Measurements from ENCODE around the gene ENTR1. TPM values are rescaled to one million over a fixed set of nuclear protein-coding genes. Genes with fewer than 3 reads are reported as not detected.

The ENTR1 gene
- total and polyA plus RNA-seq, 2 of the 13 experiments (the other 11 are each of a cell fraction or from before 2014, with no cell fraction given), result 70.1 to 76.4 TPM

- TF ChIP-seq ZBTB49 (CRISPR knock-in tag; IDR thresholded peaks at IDR 0.05; ENCODE audit: borderline replicate concordance), result no peak
- TF ChIP-seq KLF9 (CRISPR knock-in tag; IDR thresholded peaks at IDR 0.05; ENCODE audit: low read depth), result no peak
- no peak for TF ChIP-seq WIZ (CRISPR knock-in tag; IDR thresholded peaks at IDR 0.05)
- no peak for TF ChIP-seq HOXA3 (CRISPR knock-in tag; IDR thresholded peaks at IDR 0.05)
- TF ChIP-seq TOE1 (CRISPR knock-in tag; IDR thresholded peaks at IDR 0.05), result no peak
- peak; percentile 92 for TF ChIP-seq ZFY (CRISPR knock-in tag; IDR thresholded peaks at IDR 0.05)
- no peak for TF ChIP-seq ZEB1 (IDR thresholded peaks at IDR 0.05; ENCODE audit: insufficient replicate concordance, low read depth)
- no peak for TF ChIP-seq REST (IDR thresholded peaks at IDR 0.05; ENCODE audit: borderline replicate concordance in 1 of 2, low read depth in 1 of 2, low read length in 2 of 2)
- TF ChIP-seq ZNF335 (CRISPR knock-in tag; IDR thresholded peaks at IDR 0.05), result no peak
- no peak for TF ChIP-seq TARDBP (CRISPR knock-in tag; IDR thresholded peaks at IDR 0.05)
- TF ChIP-seq KLF12 (CRISPR knock-in tag; IDR thresholded peaks at IDR 0.05; ENCODE audit: borderline replicate concordance), result no peak; the same call in 1 of the 2 replicates
- TF ChIP-seq ZNF460 (CRISPR knock-in tag; IDR thresholded peaks at IDR 0.05; ENCODE audit: borderline replicate concordance), result no peak
- TF ChIP-seq ZNF17 (CRISPR knock-in tag; IDR thresholded peaks at IDR 0.05), result no peak
- TF ChIP-seq HINFP (CRISPR knock-in tag; IDR thresholded peaks at IDR 0.05; ENCODE audit: low read depth), result 0 out of 2 replicates have a peak, but pooled peaks have one; percentile 51
- TF ChIP-seq TEAD3 (CRISPR knock-in tag; optimal IDR thresholded peaks at IDR 0.05; ENCODE audit: borderline replicate concordance), result no peak
- no peak for TF ChIP-seq BCL3 (CRISPR knock-in tag; IDR thresholded peaks at IDR 0.05)
- no peak for TF ChIP-seq RNF219 (CRISPR knock-in tag; IDR thresholded peaks at IDR 0.05)
- TF ChIP-seq MIER3 (CRISPR knock-in tag; IDR thresholded peaks at IDR 0.05; ENCODE audit: borderline replicate concordance), result no peak
Measured at GRCh38 chr9:136439481-136440408, 29.3 kb upstream of the ENTR1 start, which contains the start of gene INPP5E (continued).

Data from HepG2 (cell line).